GM19035 (cell line): ENCODE measurements around the gene ANK2.

Experiments used
- ATAC-seq: cut with Tn5 transposase; IDR thresholded peaks from one replicate; pipeline ENCODE4 v1.9.1; 2021; ENCODE audit not compliant: unreplicated experiment

ANK2 gene

GRCh38 chr4:113049421-113050370 lies at the start of gene ANK2:
TSS of gene ANK2 (plus strand) at chr4:113049653. CDS start at chr4:113049729, 76 bp downstream.
- no peak for ATAC-seq

- no peak for ATAC-seq
Measured at GRCh38 chr4:113003841-113004240, 45.6 kb upstream of the ANK2 start.

- no peak for ATAC-seq
Measured at GRCh38 chr4:113004655-113005054, 44.8 kb upstream of the ANK2 start.

- no peak for ATAC-seq
Measured at GRCh38 chr4:113006632-113007031, 42.8 kb upstream of the ANK2 start.

- ATAC-seq, result no peak
Measured at GRCh38 chr4:113007151-113007550, 42.3 kb upstream of the ANK2 start.

GRCh38 chr4:113008135-113008534 lies 41.3 kb upstream of the ANK2 start:
- ATAC-seq, result no peak

GRCh38 chr4:113008716-113009115 lies 40.7 kb upstream of the ANK2 start:
- no peak for ATAC-seq

GRCh38 chr4:113009461-113009860 lies 40.0 kb upstream of the ANK2 start:
- no peak for ATAC-seq

GRCh38 chr4:113012122-113012725 lies 37.2 kb upstream of the ANK2 start:
- no peak for ATAC-seq

GRCh38 chr4:113012786-113013185 lies 36.7 kb upstream of the ANK2 start:
- no peak for ATAC-seq

GRCh38 chr4:113013751-113014150 lies 35.7 kb upstream of the ANK2 start:
- ATAC-seq, result no peak

GRCh38 chr4:113016377-113016776 lies 33.1 kb upstream of the ANK2 start:
- ATAC-seq, result no peak

- no peak for ATAC-seq
Measured at GRCh38 chr4:113020966-113021365, 28.5 kb upstream of the ANK2 start.

GRCh38 chr4:113024388-113024787 lies 25.1 kb upstream of the ANK2 start:
- ATAC-seq, result no peak

- ATAC-seq, result no peak
Measured at GRCh38 chr4:113025416-113025815, 24.0 kb upstream of the ANK2 start.

GRCh38 chr4:113026556-113026955 lies 22.9 kb upstream of the ANK2 start:
- ATAC-seq, result no peak

GRCh38 chr4:113028074-113028473 lies 21.4 kb upstream of the ANK2 start:
- ATAC-seq, result no peak

GRCh38 chr4:113031212-113031611 lies 18.2 kb upstream of the ANK2 start:
- no peak for ATAC-seq

- no peak for ATAC-seq
Measured at GRCh38 chr4:113040793-113041192, 8.7 kb upstream of the ANK2 start.

GRCh38 chr4:113042502-113042901 lies 7.0 kb upstream of the ANK2 start:
- no peak for ATAC-seq

GRCh38 chr4:113043591-113043990 lies 5.9 kb upstream of the ANK2 start:
- no peak for ATAC-seq

GRCh38 chr4:113050371-113050755 lies 910 bp downstream of the ANK2 start:
- ATAC-seq, result no peak
